CD4-positive, alpha-beta T cell (primary cell): ENCODE results near the gene SLC35B1. TPM values are rescaled to one million over a fixed set of nuclear protein-coding genes. Genes with fewer than 3 reads are reported as not detected.

ENCODE experiments used
- ATAC-seq: fragments of 200-7000 bp; cut with Tn5 transposase; one replicate; pipeline ENCODE4 v1.10.0; 2022; ENCODE audit warnings: mild to moderate bottlenecking; ENCODE audit not compliant: poor library complexity
- CTCF ChIA-PET: fragments of 350-600 bp; sonication (Branson Sonifier 250); formaldehyde crosslinking; loops from one replicate; lab custom pipeline; 2021; ENCODE audit warnings: antibody characterized with exemption, inconsistent platforms; lab: Charles Lee
- POLR2A ChIA-PET: fragments of 350-600 bp; sonication (Branson Sonifier 250); formaldehyde crosslinking; loops from one replicate; lab custom pipeline; 2021; ENCODE audit warnings: antibody characterized with exemption, inconsistent platforms; lab: Charles Lee
- DNase-seq, 14 experiments: peaks; one replicate each; pipeline ENCODE4 v3.0.0-alpha.2; 2013 to 2020; ENCODE audit warnings: mixed read lengths in 2 of 14
- H3K27ac ChIP-seq, 2 donors: one replicate each; pipeline versions ENCODE4 v1.5.1 to v1.7.0; 2013; ENCODE audit warnings: low read length in 2 of 2, low read depth in 1 of 2, mild to moderate bottlenecking in 1 of 2
- H3K27me3 ChIP-seq, 2 experiments: 1 replicate in 1 of 2; 2 replicates in 1 of 2; pipeline versions ENCODE4 v1.6.1 to v1.7.0; 2013; ENCODE audit warnings: low read length in 2 of 2, control low read depth in 1 of 2, mild to moderate bottlenecking in 1 of 2, moderate library complexity in 1 of 2; ENCODE audit not compliant: insufficient read depth in 2 of 2, control insufficient read depth in 1 of 2
- H3K36me3 ChIP-seq: one replicate; pipeline ENCODE4 v1.6.1; 2013; ENCODE audit warnings: low read length, control low read depth; ENCODE audit not compliant: insufficient read depth
- H3K4me1 ChIP-seq: one replicate; pipeline ENCODE4 v1.6.1; 2013; ENCODE audit warnings: low read length, control low read depth; ENCODE audit not compliant: insufficient read depth
- H3K4me3 ChIP-seq: one replicate; pipeline ENCODE4 v1.5.1; 2013; ENCODE audit warnings: mild to moderate bottlenecking, low read length, moderate library complexity
- H3K9me3 ChIP-seq, 2 experiments: 1 replicate in 1 of 2; 2 replicates in 1 of 2; pipeline versions ENCODE4 v1.6.1 to v1.7.0; 2013; ENCODE audit warnings: low read length in 2 of 2, mild to moderate bottlenecking in 2 of 2, control low read depth in 1 of 2, moderate library complexity in 1 of 2; ENCODE audit not compliant: control insufficient read depth in 1 of 2, insufficient read depth in 1 of 2
- H3K27ac Mint-ChIP-seq: one replicate; pipeline ENCODE4 v1.8.0; 2020; ENCODE audit warnings: mixed read lengths
- H3K27me3 Mint-ChIP-seq: one replicate; pipeline ENCODE4 v1.8.0; 2021; ENCODE audit warnings: mixed read lengths
- H3K36me3 Mint-ChIP-seq: one replicate; pipeline ENCODE4 v1.8.0; 2021; ENCODE audit warnings: low read depth, mixed read lengths
- H3K4me1 Mint-ChIP-seq: one replicate; pipeline ENCODE4 v1.8.0; 2021; ENCODE audit warnings: low read depth, mixed read lengths
- H3K4me3 Mint-ChIP-seq: one replicate; pipeline ENCODE4 v1.8.0; 2020; ENCODE audit warnings: mild to moderate bottlenecking, mixed read lengths
- H3K9me3 Mint-ChIP-seq: one replicate; pipeline ENCODE4 v1.8.0; 2020; ENCODE audit warnings: mixed read lengths
- intact Hi-C, 2 experiments: fragments of 100-400 bp; cut with DNase I in 1 of 2; cut with micrococcal nuclease in 1 of 2; formaldehyde crosslinking; loops; one replicate each; pipeline versions ENCODE4 v1.15.1 to v1.9.0; 2023 to 2025; cut with DNase I, micrococcal nuclease
- total RNA-seq, 174 experiments: library from RNA in 2 of 174; stranded (reverse) in 2 of 174; gene quantifications; one replicate each; pipeline ENCODE4 v1.2.3 and lab custom pipeline; 2021 to 2026
- TF ChIP-seq, protein P1 (sequence below): fragments of 200-600 bp; IDR thresholded peaks from one replicate; pipeline ENCODE4 v1.8.0; 2022; ENCODE audit warnings: antibody characterized with exemption, mild to moderate bottlenecking

Gene SLC35B1
- total RNA-seq, 2 experiments from 2014 or later, result 44.0 to 46.8 TPM

- peak; percentile 88 for ATAC-seq
- Histone ChIP-seq H3K27me3 (no peaks in the 10 kb centered on the region), H3K4me1 (peaks cover 29% of the 10 kb centered on the region), H3K4me3 (peak within 1 kb of the TSS; percentile 86), H3K27ac (peak within 1 kb of the TSS; percentile 98 to 99), H3K9me3 (no peaks in the 10 kb centered on the region), H3K36me3 (peaks cover 7% of the 10 kb centered on the region)
- peaks cover 50% of the 10 kb centered on the region for H3K4me1 Mint-ChIP-seq
- ChIA-PET CTCF (interaction anchor here (1.0 to 1.3 kb wide), 2 partner anchors 18 to 108 kb away, joined by 4 to 6 read pairs; no protein-coding TSS in a partner anchor), POLR2A (interaction anchor here (0.8 to 1.5 kb wide), 11 partner anchors 9 to 271 kb away, joined by 3 to 16 read pairs (median 5); partner anchors contain the start of genes FAM117A, KAT7 and SLC35B1)
- peak; percentile 98 to 100 (median 99) for DNase-seq
- H3K36me3 Mint-ChIP-seq, result peaks cover 47% of the 10 kb centered on the region
- intact Hi-C loops, result loop anchor here in 1 of 2 experiments (5.0 kb wide), 1 partner anchor 36 kb away; no protein-coding TSS in a partner anchor
- H3K4me3 Mint-ChIP-seq, result peak within 1 kb of the TSS; percentile 98
- peaks cover 5% of the 10 kb centered on the region for H3K27me3 Mint-ChIP-seq
- TF ChIP-seq, protein P1, sequence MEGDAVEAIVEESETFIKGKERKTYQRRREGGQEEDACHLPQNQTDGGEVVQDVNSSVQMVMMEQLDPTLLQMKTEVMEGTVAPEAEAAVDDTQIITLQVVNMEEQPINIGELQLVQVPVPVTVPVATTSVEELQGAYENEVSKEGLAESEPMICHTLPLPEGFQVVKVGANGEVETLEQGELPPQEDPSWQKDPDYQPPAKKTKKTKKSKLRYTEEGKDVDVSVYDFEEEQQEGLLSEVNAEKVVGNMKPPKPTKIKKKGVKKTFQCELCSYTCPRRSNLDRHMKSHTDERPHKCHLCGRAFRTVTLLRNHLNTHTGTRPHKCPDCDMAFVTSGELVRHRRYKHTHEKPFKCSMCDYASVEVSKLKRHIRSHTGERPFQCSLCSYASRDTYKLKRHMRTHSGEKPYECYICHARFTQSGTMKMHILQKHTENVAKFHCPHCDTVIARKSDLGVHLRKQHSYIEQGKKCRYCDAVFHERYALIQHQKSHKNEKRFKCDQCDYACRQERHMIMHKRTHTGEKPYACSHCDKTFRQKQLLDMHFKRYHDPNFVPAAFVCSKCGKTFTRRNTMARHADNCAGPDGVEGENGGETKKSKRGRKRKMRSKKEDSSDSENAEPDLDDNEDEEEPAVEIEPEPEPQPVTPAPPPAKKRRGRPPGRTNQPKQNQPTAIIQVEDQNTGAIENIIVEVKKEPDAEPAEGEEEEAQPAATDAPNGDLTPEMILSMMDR, result no peak
- peak within 1 kb of the TSS; percentile 95 for H3K27ac Mint-ChIP-seq
- H3K9me3 Mint-ChIP-seq, result no peaks in the 10 kb centered on the region
Measured at GRCh38 chr17:49677933-49678847, 29.6 kb downstream of the SLC35B1 start, which contains the start of gene SPOP. SPOP (minus strand) TSS chr17:49678097; CDS start chr17:49622810, 55,287 bp downstream.

GRCh38 chr17:49677134-49677932 is 30.4 kb downstream of the SLC35B1 start:
- peaks cover 5% of the 10 kb centered on the region for H3K27me3 Mint-ChIP-seq
- intact Hi-C loops, result loop anchor here in 1 of 2 experiments (5.0 kb wide), 1 partner anchor 35 kb away; no protein-coding TSS in a partner anchor
- Histone ChIP-seq H3K27me3 (no peaks in the 10 kb centered on the region), H3K36me3 (peaks cover 11% of the 10 kb centered on the region), H3K27ac (peak overlapping the region; percentile 98 to 99), H3K9me3 (no peaks in the 10 kb centered on the region), H3K4me1 (peaks cover 34% of the 10 kb centered on the region), H3K4me3 (peak overlapping the region; percentile 86)
- DNase-seq, result peak; percentile 91 to 99 (median 96)
- peak; percentile 49 for ATAC-seq
- H3K4me1 Mint-ChIP-seq, result peaks cover 57% of the 10 kb centered on the region
- no peaks in the 10 kb centered on the region for H3K9me3 Mint-ChIP-seq
- TF ChIP-seq, protein P1, result no peak
- ChIA-PET POLR2A (interaction anchor here (0.6 to 1.5 kb wide), 16 partner anchors 10 to 270 kb away, joined by 3 to 16 read pairs (median 4); partner anchors contain the start of genes FAM117A, KAT7 and SLC35B1), CTCF (interaction anchor here (1.0 to 1.3 kb wide), 2 partner anchors 18 to 107 kb away, joined by 4 to 6 read pairs; no protein-coding TSS in a partner anchor)
- peak overlapping the region; percentile 95 for H3K27ac Mint-ChIP-seq
- H3K36me3 Mint-ChIP-seq, result peaks cover 51% of the 10 kb centered on the region
- peak overlapping the region; percentile 98 for H3K4me3 Mint-ChIP-seq
